Natural killer cell (primary cell): Measurements from ENCODE around the gene SLC17A4. TPM values are rescaled to one million over a fixed set of nuclear protein-coding genes. Genes with fewer than 3 reads are reported as not detected.

Source experiments
- ATAC-seq, 3 donors: fragments of 150-1000 bp in 2 of 3; fragments of 200-7000 bp in 1 of 3; cut with Tn5 transposase; 1 replicate in 1 of 3; 2 replicates in 2 of 3; pipeline ENCODE4 v1.10.0; 2021; ENCODE audit warnings: mild to moderate bottlenecking in 2 of 3, moderate library complexity in 2 of 3
- DNase-seq, 2 donors: peaks; one replicate each; pipeline versions ENCODE4 v3.0.0 to v3.0.0-alpha.2; 2013 to 2021; ENCODE audit warnings: mixed read lengths in 1 of 2
- H3K27ac ChIP-seq: one replicate; pipeline ENCODE4 v1.5.1; 2013; ENCODE audit warnings: mild to moderate bottlenecking, low read length
- H3K27me3 ChIP-seq: one replicate; pipeline ENCODE4 v1.6.1; 2013; ENCODE audit warnings: low read length; ENCODE audit not compliant: control insufficient read depth, insufficient read depth
- H3K36me3 ChIP-seq: one replicate; pipeline ENCODE4 v1.6.1; 2013; ENCODE audit warnings: low read length; ENCODE audit not compliant: control insufficient read depth, insufficient read depth
- H3K4me1 ChIP-seq: one replicate; pipeline ENCODE4 v1.6.1; 2013; ENCODE audit warnings: low read length; ENCODE audit not compliant: control insufficient read depth, insufficient read depth
- H3K4me3 ChIP-seq: one replicate; pipeline ENCODE4 v1.5.1; 2013; ENCODE audit warnings: low read length
- H3K9me3 ChIP-seq: one replicate; pipeline ENCODE4 v1.6.1; 2013; ENCODE audit warnings: low read length; ENCODE audit not compliant: control insufficient read depth, insufficient read depth
- H3K27ac Mint-ChIP-seq, 2 donors: one replicate each; pipeline ENCODE4 v1.8.0; 2022; ENCODE audit warnings: mild to moderate bottlenecking in 2 of 2, mixed read lengths in 2 of 2, moderate library complexity in 1 of 2
- H3K27me3 Mint-ChIP-seq, 2 donors: one replicate each; pipeline ENCODE4 v1.8.0; 2022; ENCODE audit warnings: low read depth in 2 of 2, mixed read lengths in 2 of 2
- H3K36me3 Mint-ChIP-seq: one replicate; pipeline ENCODE4 v1.8.0; 2022; ENCODE audit warnings: mixed read lengths
- H3K4me1 Mint-ChIP-seq, 2 donors: one replicate each; pipeline ENCODE4 v1.8.0; 2022; ENCODE audit warnings: mixed read lengths in 2 of 2
- H3K4me3 Mint-ChIP-seq: one replicate; pipeline ENCODE4 v1.8.0; 2022; ENCODE audit warnings: mild to moderate bottlenecking, moderate library complexity, mixed read lengths
- H3K9me3 Mint-ChIP-seq, 2 donors: one replicate each; pipeline ENCODE4 v1.8.0; 2022; ENCODE audit warnings: mixed read lengths in 2 of 2
- CTCF ChIP-seq: fragments of 200-600 bp; IDR thresholded peaks from one replicate; pipeline ENCODE4 v1.8.0; 2022; ENCODE audit warnings: antibody characterized with exemption
- WGBS: methylation state at CpG from one replicate; pipeline ENCODE4 v1.1.7; 2013; ENCODE audit warnings: missing lambda C conversion rate; ENCODE audit not compliant: insufficient coverage; 5-methylcytosine and 5-hydroxymethylcytosine counted together
- intact Hi-C: fragments of 100-400 bp; cut with micrococcal nuclease; formaldehyde crosslinking; loops from one replicate; pipeline ENCODE4 v1.14.2; 2022
- total RNA-seq, 4 donors: library from RNA; stranded (reverse); fragments of 120-200 nt in 1 of 4; gene quantifications; one replicate each; pipeline versions ENCODE4 v1.2.3 to v1.2.4, GENCODE V29; 2013 to 2022

Gene SLC17A4
- total RNA-seq, 3 donors from 2014 or later (not counting 1 experiment from before 2014, with no cell fraction given), result not detected

- H3K27me3 ChIP-seq, result peaks cover 3% of the 10 kb centered on the region
- intact Hi-C loops, result no loop called here
- no peaks in the 10 kb centered on the region for H3K4me1 ChIP-seq
- no peak for TF ChIP-seq CTCF
- no peak overlapping the region for H3K4me3 Mint-ChIP-seq
- H3K36me3 Mint-ChIP-seq, result no peaks in the 10 kb centered on the region
- no peak overlapping the region for H3K27ac ChIP-seq
- DNase-seq, result no peak
- peaks cover 0 to 2% of the 10 kb centered on the region in 2 donors for H3K27me3 Mint-ChIP-seq
- H3K4me1 Mint-ChIP-seq, result no peaks in the 10 kb centered on the region
- ATAC-seq, result no peak
- H3K9me3 Mint-ChIP-seq, result no peaks in the 10 kb centered on the region
- H3K4me3 ChIP-seq, result no peak overlapping the region
- H3K9me3 ChIP-seq, result no peaks in the 10 kb centered on the region
- H3K36me3 ChIP-seq, result no peaks in the 10 kb centered on the region
- no peak overlapping the region for H3K27ac Mint-ChIP-seq
- WGBS, result 78% methylated on average over 1 of the region's 1 CpG
Measured at GRCh38 chr6:25713824-25714223, 40.7 kb upstream of the SLC17A4 start.

GRCh38 chr6:25714765-25715164, 39.8 kb upstream of the SLC17A4 start:
- Mint-ChIP-seq H3K36me3 (no peaks in the 10 kb centered on the region), H3K27ac (no peak overlapping the region), H3K4me1 (no peaks in the 10 kb centered on the region), H3K4me3 (no peak overlapping the region), H3K27me3 (peaks cover 0 to 2% of the 10 kb centered on the region in 2 donors), H3K9me3 (no peaks in the 10 kb centered on the region)
- H3K4me1 ChIP-seq, result no peaks in the 10 kb centered on the region
- no peak overlapping the region for H3K27ac ChIP-seq
- DNase-seq (no peak), ATAC-seq (no peak)
- no peaks in the 10 kb centered on the region for H3K36me3 ChIP-seq
- 42% methylated on average over 3 of the region's 3 CpGs for WGBS
- no peak for TF ChIP-seq CTCF
- H3K9me3 ChIP-seq, result no peaks in the 10 kb centered on the region
- peaks cover 3% of the 10 kb centered on the region for H3K27me3 ChIP-seq
- no peak overlapping the region for H3K4me3 ChIP-seq
- intact Hi-C loops, result no loop called here

- H3K27ac ChIP-seq, result no peak overlapping the region
- DNase-seq (no peak), ATAC-seq (no peak)
- H3K4me1 ChIP-seq, result no peaks in the 10 kb centered on the region
- 93% methylated on average over 4 of the region's 4 CpGs for WGBS
- H3K4me3 ChIP-seq, result no peak overlapping the region
- TF ChIP-seq CTCF, result no peak
- Mint-ChIP-seq H3K27ac (no peak overlapping the region), H3K4me3 (no peak overlapping the region), H3K27me3 (peaks cover 0 to 5% of the 10 kb centered on the region in 2 donors), H3K9me3 (no peaks in the 10 kb centered on the region), H3K36me3 (no peaks in the 10 kb centered on the region), H3K4me1 (no peaks in the 10 kb centered on the region)
- H3K9me3 ChIP-seq, result no peaks in the 10 kb centered on the region
- intact Hi-C loops, result no loop called here
- H3K36me3 ChIP-seq, result no peaks in the 10 kb centered on the region
- H3K27me3 ChIP-seq, result peaks cover 3% of the 10 kb centered on the region
Measured at GRCh38 chr6:25715794-25716193, 38.7 kb upstream of the SLC17A4 start.
